DMS114 treated with DMSO at 0.1 percent for 48 hours (cell line): ENCODE measurements around the gene GABARAPL1.

Source experiments
- DNase-seq: peaks from one replicate; lab custom pipeline; 2025; ENCODE audit not compliant: unreplicated experiment; lab: John Stamatoyannopoulos, UW

The GABARAPL1 gene

GRCh38 chr12:10227648-10228047 lies 15.0 kb downstream of the GABARAPL1 start:
- DNase-seq, result no peak

GRCh38 chr12:10234562-10234961 lies 21.9 kb downstream of the GABARAPL1 start:
- no peak for DNase-seq

- peak; percentile 35 for DNase-seq
Observed at GRCh38 chr12:10235761-10236631, 23.3 kb downstream of the GABARAPL1 start.

- DNase-seq, result no peak
Observed at GRCh38 chr12:10236720-10237119, 24.0 kb downstream of the GABARAPL1 start.

GRCh38 chr12:10238526-10238925 lies 25.8 kb downstream of the GABARAPL1 start:
- DNase-seq, result no peak

- no peak for DNase-seq
Observed at GRCh38 chr12:10241290-10241689, 28.6 kb downstream of the GABARAPL1 start.

- no peak for DNase-seq
Observed at GRCh38 chr12:10241727-10242126, 29.1 kb downstream of the GABARAPL1 start.

GRCh38 chr12:10242539-10242938 lies 29.9 kb downstream of the GABARAPL1 start:
- DNase-seq, result no peak

- no peak for DNase-seq
Observed at GRCh38 chr12:10243818-10244520, 31.3 kb downstream of the GABARAPL1 start.

- DNase-seq, result no peak
Observed at GRCh38 chr12:10247436-10248058, 34.9 kb downstream of the GABARAPL1 start.

GRCh38 chr12:10249690-10250455 lies 37.2 kb downstream of the GABARAPL1 start:
- DNase-seq, result no peak

GRCh38 chr12:10251669-10252068 lies 39.0 kb downstream of the GABARAPL1 start:
- DNase-seq, result no peak

GRCh38 chr12:10252201-10252600 lies 39.5 kb downstream of the GABARAPL1 start:
- DNase-seq, result no peak

GRCh38 chr12:10256064-10256463 lies 43.4 kb downstream of the GABARAPL1 start:
- DNase-seq, result no peak

GRCh38 chr12:10260927-10261326 lies 48.2 kb downstream of the GABARAPL1 start:
- no peak for DNase-seq

- DNase-seq, result no peak
Observed at GRCh38 chr12:10268037-10268436, 55.4 kb downstream of the GABARAPL1 start.

- no peak for DNase-seq
Observed at GRCh38 chr12:10272467-10272866, 59.8 kb downstream of the GABARAPL1 start.
